Loucy (cell line): ENCODE data around the gene AHRR.

Experiments used
- CTCF ChIP-seq: fragments of 200-600 bp; sonication (generic); conservative IDR thresholded peaks from 2 replicates; pipeline ENCODE4 v1.5.1; 2014; ENCODE audit warnings: mild to moderate bottlenecking, antibody characterized with exemption, low read length
- EZH2phosphoT487 ChIP-seq: fragments of 200-600 bp; IDR thresholded peaks from 2 replicates; pipeline ENCODE4 v1.6.1; 2018; ENCODE audit warnings: antibody characterized with exemption, mild to moderate bottlenecking, moderate library complexity, borderline replicate concordance

GRCh38 chr5:455806-456205 lies 134.3 kb downstream of the AHRR start:
- TF ChIP-seq CTCF, result no peak
- no peak for TF ChIP-seq EZH2phosphoT487
